GM23338 (cell line): ENCODE data around the gene MYRFL. TPM values are rescaled to one million over a fixed set of nuclear protein-coding genes. Genes with fewer than 3 reads are reported as not detected.

Experiments
- ATAC-seq: fragments of 200-7000 bp; cut with Tn5 transposase; 3 replicates; pipeline ENCODE4 v1.9.1; 2020
- DNase-seq: peaks from one replicate; pipeline ENCODE4 v3.0.0-alpha.2; 2015; ENCODE audit warnings: low spot score
- H2AFZ ChIP-seq: fragments of 200-600 bp; sonication (generic); 2 replicates; pipeline ENCODE4 v1.8.0; 2016; ENCODE audit warnings: antibody characterized with exemption, mild to moderate bottlenecking, moderate library complexity
- H3F3A ChIP-seq: fragments of 200-600 bp; sonication (generic); replicated peaks from 2 replicates; pipeline ENCODE4 v1.8.0; 2017; ENCODE audit warnings: antibody characterized with exemption, mixed run types, low read depth
- H3K27ac ChIP-seq: fragments of 200-600 bp; sonication (generic); 2 replicates; pipeline ENCODE4 v1.6.1; 2016; ENCODE audit warnings: low read depth
- H3K27me3 ChIP-seq: fragments of 200-600 bp; sonication (generic); 2 replicates; pipeline ENCODE4 v1.8.0; 2016; ENCODE audit warnings: mild to moderate bottlenecking, mixed run types, moderate library complexity; ENCODE audit not compliant: insufficient read depth
- H3K36me3 ChIP-seq: fragments of 200-600 bp; sonication (generic); 2 replicates; pipeline ENCODE4 v1.8.0; 2016; ENCODE audit warnings: mild to moderate bottlenecking; ENCODE audit not compliant: insufficient read depth
- H3K4me1 ChIP-seq: fragments of 200-600 bp; sonication (generic); 2 replicates; pipeline ENCODE4 v1.8.0; 2016; ENCODE audit warnings: mild to moderate bottlenecking, moderate library complexity; ENCODE audit not compliant: insufficient read depth
- H3K4me2 ChIP-seq: fragments of 200-600 bp; sonication (generic); 2 replicates; pipeline ENCODE4 v1.7.1; 2017; ENCODE audit warnings: mixed run types
- H3K4me3 ChIP-seq: fragments of 200-600 bp; sonication (generic); 2 replicates; pipeline ENCODE4 v1.6.1; 2016; ENCODE audit warnings: mixed run types
- H3K79me2 ChIP-seq: fragments of 200-600 bp; sonication (generic); replicated peaks from 2 replicates; pipeline ENCODE4 v1.8.0; 2017; ENCODE audit warnings: mild to moderate bottlenecking; ENCODE audit not compliant: insufficient read depth
- H3K9me2 ChIP-seq: fragments of 200-600 bp; sonication (generic); 2 replicates; pipeline ENCODE4 v1.8.0; 2017; ENCODE audit not compliant: insufficient read depth
- H4K20me1 ChIP-seq: fragments of 200-600 bp; sonication (generic); replicated peaks from 2 replicates; pipeline ENCODE4 v1.8.0; 2017; ENCODE audit warnings: mild to moderate bottlenecking; ENCODE audit not compliant: insufficient read depth
- H3K27ac Mint-ChIP-seq: 2 replicates; pipeline ENCODE4 v1.8.0; 2020; ENCODE audit warnings: inconsistent platforms, mild to moderate bottlenecking, moderate library complexity, mixed read lengths
- H3K27me3 Mint-ChIP-seq: 3 replicates; pipeline ENCODE4 v1.8.0; 2022; ENCODE audit warnings: low read depth, mild to moderate bottlenecking, moderate library complexity, mixed read lengths, inconsistent platforms; ENCODE audit not compliant: insufficient read depth, poor library complexity
- H3K36me3 Mint-ChIP-seq: 3 replicates; pipeline ENCODE4 v1.8.0; 2021; ENCODE audit warnings: low read depth, mild to moderate bottlenecking, inconsistent platforms, moderate library complexity, mixed read lengths
- H3K4me1 Mint-ChIP-seq: 3 replicates; pipeline ENCODE4 v1.8.0; 2020; ENCODE audit warnings: mild to moderate bottlenecking, inconsistent platforms, mixed read lengths
- H3K4me3 Mint-ChIP-seq: 3 replicates; pipeline ENCODE4 v1.8.0; 2021; ENCODE audit warnings: moderate library complexity, mild to moderate bottlenecking, inconsistent platforms, mixed read lengths
- H3K9me3 Mint-ChIP-seq: 3 replicates; pipeline ENCODE4 v1.8.0; 2020; ENCODE audit warnings: moderate library complexity, mild to moderate bottlenecking, inconsistent platforms, mixed read lengths
- CREB1 ChIP-seq: fragments of 250-450 bp; sonication (Bioruptor Pico); IDR thresholded peaks from 2 replicates; pipeline ENCODE4 v1.5.0; 2020; ENCODE audit warnings: low read depth, mild to moderate bottlenecking, moderate library complexity
- CTCF ChIP-seq, 2 experiments: fragments of 200-600 bp in 1 of 2; sonication (generic) in 1 of 2; conservative IDR thresholded peaks; 2 replicates each; pipeline versions ENCODE4 v1.5.1 to v1.6.1; 2016 to 2017; ENCODE audit warnings: antibody characterized with exemption in 2 of 2, low read depth in 2 of 2, mild to moderate bottlenecking in 2 of 2, moderate library complexity in 1 of 2
- ETS1 ChIP-seq: IDR thresholded peaks from 2 replicates; pipeline ENCODE4 v1.6.1; 2016; ENCODE audit warnings: antibody characterized with exemption
- EZH2 ChIP-seq: fragments of 200-600 bp; sonication (generic); IDR thresholded peaks from one replicate; pipeline ENCODE4 v1.8.0; 2017; ENCODE audit warnings: antibody characterized with exemption, mild to moderate bottlenecking, low read depth; ENCODE audit not compliant: unreplicated experiment
- EZH2phosphoT487 ChIP-seq: fragments of 200-600 bp; sonication (generic); IDR thresholded peaks from one replicate; pipeline ENCODE4 v1.8.1; 2018; ENCODE audit warnings: antibody characterized with exemption; ENCODE audit not compliant: unreplicated experiment
- JUNB ChIP-seq: IDR thresholded peaks from one replicate; pipeline ENCODE4 v1.6.1; 2016; ENCODE audit warnings: antibody characterized with exemption; ENCODE audit not compliant: unreplicated experiment
- NANOG ChIP-seq: IDR thresholded peaks from 2 replicates; pipeline ENCODE4 v1.6.1; 2016; ENCODE audit warnings: antibody characterized with exemption, borderline replicate concordance
- POLR2AphosphoS5 ChIP-seq: IDR thresholded peaks from 2 replicates; pipeline ENCODE4 v1.6.1; 2016; ENCODE audit warnings: antibody characterized with exemption, low read depth
- STAT1 ChIP-seq: IDR thresholded peaks from one replicate; pipeline ENCODE4 v1.6.1; 2016; ENCODE audit warnings: antibody characterized with exemption; ENCODE audit not compliant: unreplicated experiment
- ZNF114 ChIP-seq: fragments of 250-450 bp; sonication (Bioruptor Pico); IDR thresholded peaks from 2 replicates; pipeline ENCODE4 v1.5.0; 2020; ENCODE audit warnings: mild to moderate bottlenecking, moderate library complexity
- ZNF331 ChIP-seq: fragments of 250-450 bp; sonication (Bioruptor Pico); IDR thresholded peaks from 2 replicates; pipeline ENCODE4 v1.5.0; 2020; ENCODE audit warnings: low read depth, mild to moderate bottlenecking, moderate library complexity
- long read RNA-seq: library from polyadenylated mRNA; unstranded; transcript quantifications from one replicate; pipeline ENCODE4 v2.0.0, GENCODE V29; 2020; ENCODE audit not compliant: unreplicated experiment
- polyA plus RNA-seq: library from polyadenylated mRNA; unstranded; fragments of >200 nt; fragmentation: Nextera tagmentation; extraction: Ambion mirVana; gene quantifications from 2 replicates; pipeline ENCODE4 v1.2.1, GENCODE V29; 2016
- total RNA-seq: library from RNA; depleted of rRNA; stranded (reverse); fragments of >200 nt; shearing (Covaris generic); gene quantifications from 2 replicates; pipeline ENCODE4 v1.2.3, GENCODE V29; 2014; rRNA removed
- TF ChIP-seq, protein P1 (sequence below): fragments of 250-450 bp; sonication (Bioruptor Pico); IDR thresholded peaks from 2 replicates; pipeline ENCODE4 v1.5.0; 2020; ENCODE audit warnings: mild to moderate bottlenecking, moderate library complexity

MYRFL gene
- total RNA-seq: 0.82 and 2.3 TPM in 2 replicates
- 1.5 and 2.8 TPM in 2 replicates for polyA plus RNA-seq
- long read RNA-seq, partial matches to known transcripts: 1 of 1 reads
- long read RNA-seq, other reads (novel, unspliced or antisense): 0 of 1 reads

DNA sequence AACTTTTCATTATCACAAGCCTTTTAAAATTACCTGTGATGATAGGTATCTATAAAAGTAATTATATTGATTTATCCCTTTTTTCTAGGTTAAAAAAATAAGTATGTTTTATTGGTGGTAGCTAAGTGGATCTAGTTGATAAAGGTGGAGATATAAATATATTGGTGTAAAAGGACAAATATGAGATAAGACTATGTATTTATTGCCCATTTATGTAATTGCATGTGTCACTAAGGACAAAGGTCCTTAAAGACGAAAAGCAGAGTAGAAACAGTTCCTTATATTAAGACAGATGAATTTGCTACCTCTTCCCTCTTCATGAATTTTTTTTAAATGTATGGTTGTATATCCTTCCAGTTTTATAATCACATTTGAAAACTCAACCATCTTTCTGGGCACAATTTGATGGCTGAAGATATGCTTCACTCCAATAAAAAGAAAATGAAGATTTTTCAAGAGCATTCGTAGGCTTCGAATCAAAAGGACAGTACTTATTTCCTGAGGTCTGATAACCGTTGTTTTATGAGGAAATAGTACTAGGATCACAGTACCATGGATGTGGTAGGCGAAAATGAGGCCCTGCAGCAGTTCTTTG lies at the start of gene MYRFL:
Gene MYRFL, plus strand, starts transcription at position 262 of the 595 bp plus-strand sequence. Its CDS starts 291 bp downstream, at position 553.
- Histone ChIP-seq H3K4me3 (no peak within 1 kb of the TSS), H3K4me1 (no peaks in the 10 kb centered on the region; the same call in 1 of the 2 replicates), H2AFZ (no peak within 1 kb of the TSS), H3K36me3 (no peaks in the 10 kb centered on the region), H3K79me2 (no peaks in the 10 kb centered on the region), H3F3A (no peaks in the 10 kb centered on the region), H4K20me1 (no peaks in the 10 kb centered on the region), H3K4me2 (no peak within 1 kb of the TSS), H3K27ac (no peak within 1 kb of the TSS), H3K9me2 (no peaks in the 10 kb centered on the region), H3K27me3 (no peaks in the 10 kb centered on the region)
- no peak within 1 kb of the TSS for H3K27ac Mint-ChIP-seq
- ATAC-seq (no peak), DNase-seq (no peak)
- H3K4me3 Mint-ChIP-seq: no peak within 1 kb of the TSS
- peaks cover 10% of the 10 kb centered on the region; the same call in 2 of the 3 replicates for H3K4me1 Mint-ChIP-seq
- TF ChIP-seq CTCF (conservative IDR thresholded peaks at IDR 0.05; ENCODE audit: low read depth in 2 of 2) (no peak), ZNF331 (CRISPR knock-in tag) (no peak), NANOG (no peak), EZH2phosphoT487 (no peak), ZNF114 (CRISPR knock-in tag) (no peak), STAT1 (no peak), CREB1 (CRISPR knock-in tag) (no peak), JUNB (no peak), EZH2 (no peak), POLR2AphosphoS5 (no peak), ETS1 (no peak)
- TF ChIP-seq, protein P1, sequence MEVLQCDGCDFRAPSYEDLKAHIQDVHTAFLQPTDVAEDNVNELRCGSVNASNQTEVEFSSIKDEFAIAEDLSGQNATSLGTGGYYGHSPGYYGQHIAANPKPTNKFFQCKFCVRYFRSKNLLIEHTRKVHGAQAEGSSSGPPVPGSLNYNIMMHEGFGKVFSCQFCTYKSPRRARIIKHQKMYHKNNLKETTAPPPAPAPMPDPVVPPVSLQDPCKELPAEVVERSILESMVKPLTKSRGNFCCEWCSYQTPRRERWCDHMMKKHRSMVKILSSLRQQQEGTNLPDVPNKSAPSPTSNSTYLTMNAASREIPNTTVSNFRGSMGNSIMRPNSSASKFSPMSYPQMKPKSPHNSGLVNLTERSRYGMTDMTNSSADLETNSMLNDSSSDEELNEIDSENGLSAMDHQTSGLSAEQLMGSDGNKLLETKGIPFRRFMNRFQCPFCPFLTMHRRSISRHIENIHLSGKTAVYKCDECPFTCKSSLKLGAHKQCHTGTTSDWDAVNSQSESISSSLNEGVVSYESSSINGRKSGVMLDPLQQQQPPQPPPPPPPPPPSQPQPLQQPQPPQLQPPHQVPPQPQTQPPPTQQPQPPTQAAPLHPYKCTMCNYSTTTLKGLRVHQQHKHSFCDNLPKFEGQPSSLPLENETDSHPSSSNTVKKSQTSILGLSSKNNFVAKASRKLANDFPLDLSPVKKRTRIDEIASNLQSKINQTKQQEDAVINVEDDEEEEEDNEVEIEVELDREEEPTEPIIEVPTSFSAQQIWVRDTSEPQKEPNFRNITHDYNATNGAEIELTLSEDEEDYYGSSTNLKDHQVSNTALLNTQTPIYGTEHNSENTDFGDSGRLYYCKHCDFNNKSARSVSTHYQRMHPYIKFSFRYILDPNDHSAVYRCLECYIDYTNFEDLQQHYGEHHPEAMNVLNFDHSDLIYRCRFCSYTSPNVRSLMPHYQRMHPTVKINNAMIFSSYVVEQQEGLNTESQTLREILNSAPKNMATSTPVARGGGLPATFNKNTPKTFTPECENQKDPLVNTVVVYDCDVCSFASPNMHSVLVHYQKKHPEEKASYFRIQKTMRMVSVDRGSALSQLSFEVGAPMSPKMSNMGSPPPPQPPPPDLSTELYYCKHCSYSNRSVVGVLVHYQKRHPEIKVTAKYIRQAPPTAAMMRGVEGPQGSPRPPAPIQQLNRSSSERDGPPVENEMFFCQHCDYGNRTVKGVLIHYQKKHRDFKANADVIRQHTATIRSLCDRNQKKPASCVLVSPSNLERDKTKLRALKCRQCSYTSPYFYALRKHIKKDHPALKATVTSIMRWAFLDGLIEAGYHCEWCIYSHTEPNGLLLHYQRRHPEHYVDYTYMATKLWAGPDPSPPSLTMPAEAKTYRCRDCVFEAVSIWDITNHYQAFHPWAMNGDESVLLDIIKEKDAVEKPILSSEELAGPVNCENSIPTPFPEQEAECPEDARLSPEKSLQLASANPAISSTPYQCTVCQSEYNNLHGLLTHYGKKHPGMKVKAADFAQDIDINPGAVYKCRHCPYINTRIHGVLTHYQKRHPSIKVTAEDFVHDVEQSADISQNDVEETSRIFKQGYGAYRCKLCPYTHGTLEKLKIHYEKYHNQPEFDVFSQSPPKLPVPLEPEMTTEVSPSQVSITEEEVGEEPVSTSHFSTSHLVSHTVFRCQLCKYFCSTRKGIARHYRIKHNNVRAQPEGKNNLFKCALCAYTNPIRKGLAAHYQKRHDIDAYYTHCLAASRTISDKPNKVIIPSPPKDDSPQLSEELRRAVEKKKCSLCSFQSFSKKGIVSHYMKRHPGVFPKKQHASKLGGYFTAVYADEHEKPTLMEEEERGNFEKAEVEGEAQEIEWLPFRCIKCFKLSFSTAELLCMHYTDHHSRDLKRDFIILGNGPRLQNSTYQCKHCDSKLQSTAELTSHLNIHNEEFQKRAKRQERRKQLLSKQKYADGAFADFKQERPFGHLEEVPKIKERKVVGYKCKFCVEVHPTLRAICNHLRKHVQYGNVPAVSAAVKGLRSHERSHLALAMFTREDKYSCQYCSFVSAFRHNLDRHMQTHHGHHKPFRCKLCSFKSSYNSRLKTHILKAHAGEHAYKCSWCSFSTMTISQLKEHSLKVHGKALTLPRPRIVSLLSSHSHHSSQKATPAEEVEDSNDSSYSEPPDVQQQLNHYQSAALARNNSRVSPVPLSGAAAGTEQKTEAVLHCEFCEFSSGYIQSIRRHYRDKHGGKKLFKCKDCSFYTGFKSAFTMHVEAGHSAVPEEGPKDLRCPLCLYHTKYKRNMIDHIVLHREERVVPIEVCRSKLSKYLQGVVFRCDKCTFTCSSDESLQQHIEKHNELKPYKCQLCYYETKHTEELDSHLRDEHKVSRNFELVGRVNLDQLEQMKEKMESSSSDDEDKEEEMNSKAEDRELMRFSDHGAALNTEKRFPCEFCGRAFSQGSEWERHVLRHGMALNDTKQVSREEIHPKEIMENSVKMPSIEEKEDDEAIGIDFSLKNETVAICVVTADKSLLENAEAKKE (CRISPR knock-in tag): no peak
- H3K36me3 Mint-ChIP-seq: no peaks in the 10 kb centered on the region
- H3K27me3 Mint-ChIP-seq: peaks cover 2% of the 10 kb centered on the region
- H3K9me3 Mint-ChIP-seq: no peaks in the 10 kb centered on the region
